ENCODE measurements around the gene TVP23C.
"Not testable (repeated sequence)": the region's sequence is repeated elsewhere in the genome, so short reads cannot be mapped to it uniquely, and the experiment has no call there.

The TVP23C gene

DNA sequence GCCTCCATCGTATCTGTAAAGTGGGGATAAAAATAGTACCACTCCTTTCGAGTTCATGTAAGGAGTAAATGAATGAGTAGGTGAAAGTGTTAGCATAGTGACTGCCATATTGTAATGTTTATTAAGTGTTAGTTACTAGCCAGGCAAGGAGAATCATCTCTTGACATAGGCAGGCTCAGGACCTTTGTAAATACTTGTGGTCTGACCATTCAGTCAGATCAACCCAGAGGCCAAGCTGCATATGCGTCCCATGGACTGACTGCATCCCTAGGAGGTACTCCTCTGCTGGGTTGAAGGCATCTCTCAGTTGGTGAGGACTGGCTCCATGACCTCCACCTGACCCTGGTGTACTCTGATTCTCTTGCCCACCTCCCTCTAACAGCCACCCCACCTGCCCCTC lies 55.4 kb downstream of the TVP23C start:
- Histone ChIP-seq H3K4me3 (ENCODE audit: insufficient read depth, low read length, poor library complexity, severe bottlenecking) (no peak overlapping the region), H3K27ac (ENCODE audit: low read depth, low read length) (no peak overlapping the region), H2AFZ (ENCODE audit: low read depth, low read length, severe bottlenecking) (no peak overlapping the region), H3K36me3 (ENCODE audit: low read length) (no peaks in the 10 kb centered on the region), H3K79me2 (ENCODE audit: insufficient read depth, low read length) (no peaks in the 10 kb centered on the region), H3K9me2 (replicated peaks; ENCODE audit: insufficient read depth, low read length) (no peaks in the 10 kb centered on the region), H4K20me1 (ENCODE audit: low read depth, low read length) (no peaks in the 10 kb centered on the region), H3K9ac (ENCODE audit: low read length) (no peak overlapping the region), H3F3A (ENCODE audit: insufficient read depth) (no peaks in the 10 kb centered on the region), H3K9me3 (ENCODE audit: insufficient read depth, low read length) (no peaks in the 10 kb centered on the region), H3K27me3 (ENCODE audit: low read length) (no peaks in the 10 kb centered on the region), H3K4me2 (ENCODE audit: low read depth, low read length, poor library complexity, severe bottlenecking) (no peak overlapping the region)
- TF ChIP-seq, protein P1, sequence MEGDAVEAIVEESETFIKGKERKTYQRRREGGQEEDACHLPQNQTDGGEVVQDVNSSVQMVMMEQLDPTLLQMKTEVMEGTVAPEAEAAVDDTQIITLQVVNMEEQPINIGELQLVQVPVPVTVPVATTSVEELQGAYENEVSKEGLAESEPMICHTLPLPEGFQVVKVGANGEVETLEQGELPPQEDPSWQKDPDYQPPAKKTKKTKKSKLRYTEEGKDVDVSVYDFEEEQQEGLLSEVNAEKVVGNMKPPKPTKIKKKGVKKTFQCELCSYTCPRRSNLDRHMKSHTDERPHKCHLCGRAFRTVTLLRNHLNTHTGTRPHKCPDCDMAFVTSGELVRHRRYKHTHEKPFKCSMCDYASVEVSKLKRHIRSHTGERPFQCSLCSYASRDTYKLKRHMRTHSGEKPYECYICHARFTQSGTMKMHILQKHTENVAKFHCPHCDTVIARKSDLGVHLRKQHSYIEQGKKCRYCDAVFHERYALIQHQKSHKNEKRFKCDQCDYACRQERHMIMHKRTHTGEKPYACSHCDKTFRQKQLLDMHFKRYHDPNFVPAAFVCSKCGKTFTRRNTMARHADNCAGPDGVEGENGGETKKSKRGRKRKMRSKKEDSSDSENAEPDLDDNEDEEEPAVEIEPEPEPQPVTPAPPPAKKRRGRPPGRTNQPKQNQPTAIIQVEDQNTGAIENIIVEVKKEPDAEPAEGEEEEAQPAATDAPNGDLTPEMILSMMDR (IDR thresholded peaks at IDR 0.05; ENCODE audit: insufficient read depth, low read length, poor library complexity, severe bottlenecking), result no peak
- TF ChIP-seq EZH2phosphoT487 (conservative IDR thresholded peaks at IDR 0.05; ENCODE audit: low read length), result no peak

DNA sequence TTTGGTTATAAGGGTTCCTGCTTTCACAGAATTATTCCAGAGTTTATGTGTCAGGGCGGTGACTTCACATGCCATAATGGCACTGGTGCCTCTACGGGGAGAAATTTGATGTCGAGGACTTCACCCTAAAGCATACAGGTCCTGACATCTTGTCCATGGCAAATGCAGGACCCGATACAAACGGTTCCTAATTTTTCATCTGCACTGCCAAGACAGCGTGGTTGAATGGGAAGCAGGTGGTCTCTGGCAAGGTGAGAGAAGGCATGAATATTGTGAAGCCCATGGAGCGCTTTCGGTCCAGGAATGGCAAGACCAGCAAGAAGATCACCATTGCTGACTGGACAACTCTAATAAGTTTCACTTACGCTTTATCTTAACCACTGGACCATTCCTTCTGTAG lies 56.3 kb downstream of the TVP23C start:
- no peaks in the 10 kb centered on the region for H3K9me3 ChIP-seq (ENCODE audit: insufficient read depth, low read length)
- H3K4me2 ChIP-seq (ENCODE audit: low read depth, low read length, poor library complexity, severe bottlenecking), result no peak overlapping the region
- no peaks in the 10 kb centered on the region for H3K27me3 ChIP-seq (ENCODE audit: low read length)
- H3K4me3 ChIP-seq (ENCODE audit: insufficient read depth, low read length, poor library complexity, severe bottlenecking), result no peak overlapping the region
- TF ChIP-seq EZH2phosphoT487 (conservative IDR thresholded peaks at IDR 0.05; ENCODE audit: low read length), result no peak
- TF ChIP-seq, protein P1 (IDR thresholded peaks at IDR 0.05; ENCODE audit: insufficient read depth, low read length, poor library complexity, severe bottlenecking), result no peak
- no peaks in the 10 kb centered on the region for H3K9me2 ChIP-seq (replicated peaks; ENCODE audit: insufficient read depth, low read length)
- no peak overlapping the region for H2AFZ ChIP-seq (ENCODE audit: low read depth, low read length, severe bottlenecking)
- H3F3A ChIP-seq (ENCODE audit: insufficient read depth), result no peaks in the 10 kb centered on the region
- no peak overlapping the region for H3K9ac ChIP-seq (ENCODE audit: low read length)
- H3K27ac ChIP-seq (ENCODE audit: low read depth, low read length), result no peak overlapping the region
- no peaks in the 10 kb centered on the region for H3K36me3 ChIP-seq (ENCODE audit: low read length)
- H3K79me2 ChIP-seq (ENCODE audit: insufficient read depth, low read length), result no peaks in the 10 kb centered on the region
- no peaks in the 10 kb centered on the region for H4K20me1 ChIP-seq (ENCODE audit: low read depth, low read length)

- H3K4me3 ChIP-seq (ENCODE audit: insufficient read depth, low read length, poor library complexity, severe bottlenecking); H3K27ac ChIP-seq (ENCODE audit: low read depth, low read length); H4K20me1 ChIP-seq (ENCODE audit: low read depth, low read length); H3K9ac ChIP-seq (ENCODE audit: low read length); H3K9me3 ChIP-seq (ENCODE audit: insufficient read depth, low read length); H3K27me3 ChIP-seq (ENCODE audit: low read length); H2AFZ ChIP-seq (ENCODE audit: low read depth, low read length, severe bottlenecking); H3K4me2 ChIP-seq (ENCODE audit: low read depth, low read length, poor library complexity, severe bottlenecking); H3K36me3 ChIP-seq (ENCODE audit: low read length); H3F3A ChIP-seq (ENCODE audit: insufficient read depth); H3K9me2 ChIP-seq (replicated peaks; ENCODE audit: insufficient read depth, low read length); H3K79me2 ChIP-seq (ENCODE audit: insufficient read depth, low read length): not testable (repeated sequence)
Measured at GRCh38 chr17:15505708-15506107, 57.6 kb downstream of the TVP23C start.

- Histone ChIP-seq H3K79me2 (ENCODE audit: insufficient read depth, low read length) (no peaks in the 10 kb centered on the region), H3K36me3 (ENCODE audit: low read length) (no peaks in the 10 kb centered on the region), H3K9me3 (ENCODE audit: insufficient read depth, low read length) (no peaks in the 10 kb centered on the region), H3K9me2 (replicated peaks; ENCODE audit: insufficient read depth, low read length) (no peaks in the 10 kb centered on the region), H3F3A (ENCODE audit: insufficient read depth) (no peaks in the 10 kb centered on the region), H3K4me2 (ENCODE audit: low read depth, low read length, poor library complexity, severe bottlenecking) (no peak overlapping the region), H2AFZ (ENCODE audit: low read depth, low read length, severe bottlenecking) (no peak overlapping the region), H3K27ac (ENCODE audit: low read depth, low read length) (no peak overlapping the region), H4K20me1 (ENCODE audit: low read depth, low read length) (no peaks in the 10 kb centered on the region), H3K9ac (ENCODE audit: low read length) (no peak overlapping the region), H3K4me3 (ENCODE audit: insufficient read depth, low read length, poor library complexity, severe bottlenecking) (no peak overlapping the region), H3K27me3 (ENCODE audit: low read length) (no peaks in the 10 kb centered on the region)
- TF ChIP-seq EZH2phosphoT487 (conservative IDR thresholded peaks at IDR 0.05; ENCODE audit: low read length), result no peak
- TF ChIP-seq, protein P1 (IDR thresholded peaks at IDR 0.05; ENCODE audit: insufficient read depth, low read length, poor library complexity, severe bottlenecking), result no peak
Measured at GRCh38 chr17:15503731-15504130, 59.6 kb downstream of the TVP23C start.
